HepG2 (cell line): ENCODE measurements around the gene RNF38.

ENCODE experiments used
- FOXC1 ChIP-seq: sonication (generic); formaldehyde crosslinking; IDR thresholded peaks from 2 replicates; pipeline ENCODE4 v1.8.0; 2022; ENCODE audit warnings: mild to moderate bottlenecking, missing genetic modification reagents, borderline replicate concordance
- MYNN ChIP-seq: sonication (generic); formaldehyde crosslinking; IDR thresholded peaks from 2 replicates; pipeline ENCODE4 v1.4.0; 2020; ENCODE audit warnings: mild to moderate bottlenecking, low read depth, missing genetic modification reagents
- NFE2L2 ChIP-seq: fragments of 150-350 bp; IDR thresholded peaks from 2 replicates; pipeline ENCODE4 v1.6.1; 2014; ENCODE audit warnings: low read length
- SRF ChIP-seq: IDR thresholded peaks from 2 replicates; pipeline ENCODE4 v1.6.1; 2011; ENCODE audit warnings: mild to moderate bottlenecking, low read depth, low read length, moderate library complexity
- TOE1 ChIP-seq: sonication (generic); formaldehyde crosslinking; IDR thresholded peaks from 2 replicates; pipeline ENCODE4 v1.4.0; 2020; ENCODE audit warnings: mild to moderate bottlenecking, missing genetic modification reagents
- TOPORS ChIP-seq: sonication (generic); formaldehyde crosslinking; IDR thresholded peaks from 2 replicates; pipeline ENCODE4 v1.8.0; 2023; ENCODE audit warnings: mild to moderate bottlenecking, missing genetic modification reagents
- ZKSCAN1 ChIP-seq: fragments of 150-350 bp; IDR thresholded peaks from 2 replicates; pipeline ENCODE4 v1.6.1; 2014; ENCODE audit warnings: low read length
- TF ChIP-seq, protein P1 (sequence below): sonication (generic); formaldehyde crosslinking; conservative IDR thresholded peaks from 2 replicates; pipeline ENCODE4 v1.4.0; 2020; ENCODE audit warnings: missing genetic modification reagents
- TF ChIP-seq, protein P2 (sequence below): sonication (generic); formaldehyde crosslinking; IDR thresholded peaks from 2 replicates; pipeline ENCODE4 v1.4.0; 2020; ENCODE audit warnings: missing genetic modification reagents
- TF ChIP-seq, protein P3 (sequence below): sonication (generic); formaldehyde crosslinking; IDR thresholded peaks from 2 replicates; pipeline ENCODE4 v1.8.0; 2022; ENCODE audit warnings: missing genetic modification reagents, mild to moderate bottlenecking, moderate library complexity, borderline replicate concordance

DNA sequence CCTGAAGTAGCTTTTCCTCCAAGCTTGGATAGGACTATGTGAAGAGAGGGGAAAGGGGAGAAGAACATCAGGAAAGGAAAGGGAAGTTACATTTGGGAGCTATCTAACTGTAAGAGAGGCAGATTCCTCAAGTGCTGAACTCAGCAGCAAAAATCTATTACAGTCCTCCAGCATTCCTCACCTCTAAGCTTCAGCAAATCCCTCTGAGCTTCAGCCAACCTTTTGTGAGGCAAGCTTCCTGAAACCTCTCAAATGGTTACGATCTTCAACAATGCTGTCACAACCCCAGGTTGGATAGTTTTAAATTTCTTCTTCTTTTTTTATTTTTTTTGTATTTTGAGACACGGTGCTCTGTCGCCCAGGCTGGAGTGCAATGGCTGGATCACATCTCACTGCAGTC lies 2.5 kb upstream of the RNF38 start:
- no peak for TF ChIP-seq FOXC1 (CRISPR knock-in tag)
- TF ChIP-seq, protein P1, sequence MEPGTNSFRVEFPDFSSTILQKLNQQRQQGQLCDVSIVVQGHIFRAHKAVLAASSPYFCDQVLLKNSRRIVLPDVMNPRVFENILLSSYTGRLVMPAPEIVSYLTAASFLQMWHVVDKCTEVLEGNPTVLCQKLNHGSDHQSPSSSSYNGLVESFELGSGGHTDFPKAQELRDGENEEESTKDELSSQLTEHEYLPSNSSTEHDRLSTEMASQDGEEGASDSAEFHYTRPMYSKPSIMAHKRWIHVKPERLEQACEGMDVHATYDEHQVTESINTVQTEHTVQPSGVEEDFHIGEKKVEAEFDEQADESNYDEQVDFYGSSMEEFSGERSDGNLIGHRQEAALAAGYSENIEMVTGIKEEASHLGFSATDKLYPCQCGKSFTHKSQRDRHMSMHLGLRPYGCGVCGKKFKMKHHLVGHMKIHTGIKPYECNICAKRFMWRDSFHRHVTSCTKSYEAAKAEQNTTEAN (CRISPR knock-in tag) = no peak
- no peak for TF ChIP-seq NFE2L2
- TF ChIP-seq TOE1 (CRISPR knock-in tag) = no peak
- TF ChIP-seq, protein P2, sequence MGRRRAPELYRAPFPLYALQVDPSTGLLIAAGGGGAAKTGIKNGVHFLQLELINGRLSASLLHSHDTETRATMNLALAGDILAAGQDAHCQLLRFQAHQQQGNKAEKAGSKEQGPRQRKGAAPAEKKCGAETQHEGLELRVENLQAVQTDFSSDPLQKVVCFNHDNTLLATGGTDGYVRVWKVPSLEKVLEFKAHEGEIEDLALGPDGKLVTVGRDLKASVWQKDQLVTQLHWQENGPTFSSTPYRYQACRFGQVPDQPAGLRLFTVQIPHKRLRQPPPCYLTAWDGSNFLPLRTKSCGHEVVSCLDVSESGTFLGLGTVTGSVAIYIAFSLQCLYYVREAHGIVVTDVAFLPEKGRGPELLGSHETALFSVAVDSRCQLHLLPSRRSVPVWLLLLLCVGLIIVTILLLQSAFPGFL (CRISPR knock-in tag) = no peak
- TF ChIP-seq ZKSCAN1 = no peak
- TF ChIP-seq, protein P3, sequence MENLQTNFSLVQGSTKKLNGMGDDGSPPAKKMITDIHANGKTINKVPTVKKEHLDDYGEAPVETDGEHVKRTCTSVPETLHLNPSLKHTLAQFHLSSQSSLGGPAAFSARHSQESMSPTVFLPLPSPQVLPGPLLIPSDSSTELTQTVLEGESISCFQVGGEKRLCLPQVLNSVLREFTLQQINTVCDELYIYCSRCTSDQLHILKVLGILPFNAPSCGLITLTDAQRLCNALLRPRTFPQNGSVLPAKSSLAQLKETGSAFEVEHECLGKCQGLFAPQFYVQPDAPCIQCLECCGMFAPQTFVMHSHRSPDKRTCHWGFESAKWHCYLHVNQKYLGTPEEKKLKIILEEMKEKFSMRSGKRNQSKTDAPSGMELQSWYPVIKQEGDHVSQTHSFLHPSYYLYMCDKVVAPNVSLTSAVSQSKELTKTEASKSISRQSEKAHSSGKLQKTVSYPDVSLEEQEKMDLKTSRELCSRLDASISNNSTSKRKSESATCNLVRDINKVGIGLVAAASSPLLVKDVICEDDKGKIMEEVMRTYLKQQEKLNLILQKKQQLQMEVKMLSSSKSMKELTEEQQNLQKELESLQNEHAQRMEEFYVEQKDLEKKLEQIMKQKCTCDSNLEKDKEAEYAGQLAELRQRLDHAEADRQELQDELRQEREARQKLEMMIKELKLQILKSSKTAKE (CRISPR knock-in tag) = no peak
- TF ChIP-seq SRF = no peak
- no peak for TF ChIP-seq TOPORS (CRISPR knock-in tag)
- no peak for TF ChIP-seq MYNN
